ENCODE measurements around the gene REXO1. TPM values are rescaled to one million over a fixed set of nuclear protein-coding genes. Genes with fewer than 3 reads are reported as not detected.

REXO1 gene
- total and polyA plus RNA-seq, 2 of the 13 experiments (the other 11 are each of a cell fraction or from before 2014, with no cell fraction given), result 5.0 to 11.2 TPM

GRCh38 chr19:1840541-1841115 is 7.7 kb downstream of the REXO1 start (continued):
- TF ChIP-seq ZNF879 (CRISPR knock-in tag; IDR thresholded peaks at IDR 0.05) (no peak), GABPB1 (CRISPR knock-in tag; IDR thresholded peaks at IDR 0.05) (peak; percentile 29; the same call in 1 of the 2 replicates), ETS1 (CRISPR knock-in tag; IDR thresholded peaks at IDR 0.05) (no peak), HIC2 (CRISPR knock-in tag; IDR thresholded peaks at IDR 0.05; ENCODE audit: low read depth) (no peak), RBFOX2 (IDR thresholded peaks at IDR 0.05; ENCODE audit: low read depth, low read length) (peak; percentile 6; the same call in 1 of the 2 replicates), ZC3H13 (CRISPR knock-in tag; IDR thresholded peaks at IDR 0.05) (peak; percentile 63; the same call in 1 of the 2 replicates), TARDBP (CRISPR knock-in tag; IDR thresholded peaks at IDR 0.05) (0 out of 2 replicates have a peak, but pooled peaks have one; percentile 3), ZBTB46 (CRISPR knock-in tag; IDR thresholded peaks at IDR 0.05; ENCODE audit: borderline replicate concordance) (no peak), WIZ (CRISPR knock-in tag; IDR thresholded peaks at IDR 0.05) (no peak), CREM (IDR thresholded peaks at IDR 0.05) (no peak), CREM (CRISPR knock-in tag; IDR thresholded peaks at IDR 0.05) (no peak), ZNF276 (CRISPR knock-in tag; IDR thresholded peaks at IDR 0.05; ENCODE audit: low read depth) (no peak), ZNF263 (CRISPR knock-in tag; IDR thresholded peaks at IDR 0.05) (peak; percentile 91), TERF1 (CRISPR knock-in tag; IDR thresholded peaks at IDR 0.05) (no peak), KAT8 (CRISPR knock-in tag; IDR thresholded peaks at IDR 0.05) (no peak), TRAFD1 (CRISPR knock-in tag; IDR thresholded peaks at IDR 0.05; ENCODE audit: borderline replicate concordance) (no peak), SAP130 (CRISPR knock-in tag; IDR thresholded peaks at IDR 0.05; ENCODE audit: low read depth) (peak; percentile 70), ZNF33A (CRISPR knock-in tag; IDR thresholded peaks at IDR 0.05; ENCODE audit: borderline replicate concordance) (no peak)

Data from HepG2 (cell line).